Measurements from ENCODE around the gene LCP2.

- TF ChIP-seq MYC (IDR thresholded peaks at IDR 0.05; ENCODE audit: borderline replicate concordance, low read length) (no peak), HDAC2 (IDR thresholded peaks at IDR 0.05) (no peak), ESRRA (IDR thresholded peaks at IDR 0.05; ENCODE audit: borderline replicate concordance, low read length) (no peak), CTCF (IDR thresholded peaks at IDR 0.05) (no peak), MAFK (IDR thresholded peaks at IDR 0.05; ENCODE audit: partially characterized antibody) (no peak)
Observed at GRCh38 chr5:170276140-170276539, 21.4 kb downstream of the LCP2 start.

Measured in A549 (cell line).